ENCODE results near the gene TSR1.

The TSR1 gene

DNA sequence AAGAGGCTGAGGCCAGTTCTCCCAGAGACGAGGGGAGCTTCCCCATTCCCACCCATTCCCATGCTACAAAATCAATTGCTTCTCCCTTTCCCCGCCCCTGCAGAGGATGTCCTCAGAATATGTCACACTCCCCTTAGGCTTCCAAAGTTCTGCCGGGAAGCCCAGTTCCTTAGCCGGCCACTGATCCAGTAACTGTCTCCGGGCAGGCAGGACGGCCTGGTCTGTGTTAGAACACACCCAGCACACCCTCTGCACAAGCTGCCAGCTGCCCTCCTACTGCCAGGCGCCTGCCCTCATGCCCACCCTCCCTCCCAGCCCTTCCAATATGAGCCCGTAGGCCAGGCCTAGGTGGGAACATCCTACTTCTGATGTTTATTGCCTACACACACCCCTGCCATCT lies 32.1 kb upstream of the TSR1 start:
- no peak for DNase-seq

DNA sequence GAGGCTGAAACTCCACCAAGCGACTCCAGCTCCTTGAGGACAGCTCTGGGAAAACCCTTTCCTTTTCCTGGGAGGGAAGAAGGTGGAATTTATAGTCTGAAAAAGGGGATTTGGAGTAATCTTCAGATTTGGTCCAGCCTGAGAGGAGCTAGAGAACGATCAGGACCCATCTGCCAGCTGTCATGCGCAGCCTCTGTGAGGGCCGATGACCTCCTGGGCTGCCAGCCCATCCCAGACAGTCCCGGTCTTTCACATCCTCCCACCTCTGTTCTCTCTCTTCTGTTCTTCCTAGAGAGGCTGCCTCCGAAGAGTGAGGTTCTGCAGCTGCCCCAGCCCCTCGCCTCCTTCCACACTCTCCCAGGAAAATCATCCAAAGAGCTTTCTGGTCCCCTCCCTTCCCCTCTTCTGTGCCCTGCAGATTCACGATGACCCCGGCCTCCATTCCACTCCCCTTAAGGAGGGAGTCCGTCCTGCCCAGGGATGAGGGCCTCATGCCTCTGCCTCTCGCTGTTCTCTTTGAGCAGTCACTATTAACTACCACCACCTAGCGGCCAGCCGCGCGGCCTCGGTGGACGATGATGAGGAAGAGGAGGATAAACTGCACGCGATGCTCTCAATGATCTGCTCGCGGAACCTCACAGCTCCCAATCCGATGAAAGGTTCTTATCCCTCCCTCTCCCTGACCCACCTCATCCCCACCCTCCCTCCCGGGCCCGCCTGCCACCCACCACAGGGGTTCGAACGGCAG lies 30.7 kb upstream of the TSR1 start:
- no peak for DNase-seq

DNA sequence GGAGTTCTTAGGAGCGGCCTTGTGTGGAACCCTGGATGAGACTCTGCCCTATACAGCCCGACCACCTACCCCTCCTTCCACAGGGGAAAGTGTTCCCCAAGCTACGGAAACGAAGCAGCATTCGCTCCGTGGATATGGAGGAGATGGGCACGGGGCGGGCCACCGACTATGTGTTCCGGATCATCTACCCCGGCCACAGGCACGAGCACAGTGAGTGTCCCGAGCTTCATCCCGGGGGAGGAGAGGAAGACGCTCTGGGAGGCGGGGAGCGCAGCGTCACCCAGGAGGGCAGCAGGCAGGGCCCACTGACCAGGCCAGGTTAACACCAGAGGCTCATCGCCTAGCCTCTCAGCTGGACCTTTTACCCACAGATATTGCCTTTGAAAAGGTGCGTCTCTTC lies 28.9 kb upstream of the TSR1 start:
- DNase-seq, result no peak

DNA sequence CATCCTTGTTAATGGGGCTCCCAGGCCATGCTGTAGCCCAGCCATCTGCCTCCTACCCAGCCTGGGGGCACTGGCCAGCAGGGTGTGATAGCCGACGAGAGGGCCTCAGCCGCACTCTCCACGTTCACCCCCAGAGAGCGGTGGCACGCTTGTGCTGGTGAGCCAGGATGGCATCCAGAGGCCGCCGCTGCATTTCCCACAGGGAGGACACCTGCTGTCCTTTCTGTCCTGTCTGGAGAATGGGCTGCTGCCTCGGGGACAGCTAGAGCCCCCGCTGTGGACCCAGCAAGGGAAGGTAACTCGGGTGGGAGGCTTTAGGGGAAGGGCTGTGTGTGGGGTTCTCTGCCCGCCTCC lies 28.5 kb upstream of the TSR1 start:
- DNase-seq, result no peak

DNA sequence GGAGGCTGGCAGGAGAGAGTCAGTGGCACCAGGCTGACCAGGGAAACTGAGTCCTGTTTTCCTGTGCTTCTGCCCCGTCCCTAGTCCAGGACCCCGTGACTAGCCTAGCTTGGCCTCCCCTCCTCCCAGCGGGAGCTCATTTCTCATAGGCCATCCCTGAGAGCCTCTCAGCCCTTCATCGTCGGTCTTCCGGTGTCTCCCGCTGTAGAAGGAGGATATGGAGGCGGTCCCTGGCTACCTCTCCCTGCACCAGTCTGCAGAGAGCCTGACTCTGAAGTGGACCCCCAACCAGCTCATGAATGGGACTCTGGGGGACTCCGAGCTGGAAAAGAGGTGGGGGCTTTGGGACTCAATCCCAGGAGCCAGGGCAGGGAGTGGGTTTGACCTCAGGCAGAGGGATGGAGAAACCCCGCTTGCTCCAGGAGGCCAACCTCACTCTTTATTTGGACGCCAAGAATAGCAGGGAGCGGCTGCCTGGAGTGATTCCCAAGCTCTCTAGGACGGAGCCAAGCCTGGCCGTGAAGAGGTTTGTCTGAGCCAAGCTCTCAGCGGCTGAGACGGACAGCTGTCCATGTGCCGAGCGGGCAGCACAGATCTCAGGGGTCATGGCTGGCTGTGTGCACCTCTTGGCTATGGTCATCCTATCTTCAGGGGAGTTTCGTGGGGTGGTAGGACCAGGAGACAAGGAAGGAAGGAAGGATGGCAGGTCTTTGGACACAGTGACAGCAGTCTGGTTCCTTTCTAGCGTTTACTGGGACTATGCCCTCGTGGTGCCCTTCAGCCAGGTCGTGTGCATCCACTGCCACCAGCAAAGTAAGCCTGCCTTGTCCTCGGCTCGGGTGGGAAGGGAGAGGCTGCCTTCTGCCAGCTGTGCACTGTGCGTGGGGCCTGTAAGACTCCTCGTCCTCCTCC lies 27.9 kb upstream of the TSR1 start:
- DNase-seq, result no peak

DNA sequence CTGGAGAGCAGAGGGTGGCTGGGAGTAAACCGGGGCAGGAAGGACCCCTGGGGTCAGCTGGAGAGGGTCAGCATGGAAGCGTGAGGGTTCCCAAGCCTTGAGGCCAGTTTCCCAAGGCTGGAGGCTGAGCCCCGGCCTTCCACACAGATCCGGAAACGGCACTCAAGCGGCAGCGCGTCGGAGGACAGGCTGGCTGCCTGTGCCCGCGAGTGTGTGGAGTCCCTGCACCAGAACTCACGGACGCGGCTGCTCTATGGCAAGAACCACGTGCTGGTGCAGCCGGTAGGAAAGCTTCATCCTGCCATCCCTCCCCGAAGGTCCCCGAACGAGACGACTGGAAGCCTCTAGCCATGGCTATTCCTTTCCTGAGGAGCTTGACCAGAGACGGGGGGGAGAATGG lies 27.1 kb upstream of the TSR1 start:
- no peak for DNase-seq

DNA sequence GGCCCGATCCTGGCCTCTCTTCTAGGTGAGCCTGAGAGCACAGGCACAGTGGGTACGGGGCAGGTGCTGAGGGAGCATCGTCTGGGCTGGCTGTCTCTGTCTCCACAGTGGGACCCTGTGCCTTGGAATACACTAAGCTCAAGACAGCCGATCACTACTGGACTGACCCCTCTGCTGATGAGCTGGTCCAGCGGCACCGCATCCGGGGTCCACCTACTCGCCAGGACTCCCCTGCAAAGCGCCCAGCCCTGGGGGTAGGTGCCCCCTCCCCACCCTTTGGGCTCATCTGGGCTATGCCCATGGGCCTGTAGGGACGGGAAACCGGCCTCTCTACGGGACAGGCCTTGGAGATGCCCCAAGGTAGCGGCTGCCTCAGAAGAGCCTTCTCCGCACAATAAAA lies 26.6 kb upstream of the TSR1 start:
- no peak for DNase-seq

DNA sequence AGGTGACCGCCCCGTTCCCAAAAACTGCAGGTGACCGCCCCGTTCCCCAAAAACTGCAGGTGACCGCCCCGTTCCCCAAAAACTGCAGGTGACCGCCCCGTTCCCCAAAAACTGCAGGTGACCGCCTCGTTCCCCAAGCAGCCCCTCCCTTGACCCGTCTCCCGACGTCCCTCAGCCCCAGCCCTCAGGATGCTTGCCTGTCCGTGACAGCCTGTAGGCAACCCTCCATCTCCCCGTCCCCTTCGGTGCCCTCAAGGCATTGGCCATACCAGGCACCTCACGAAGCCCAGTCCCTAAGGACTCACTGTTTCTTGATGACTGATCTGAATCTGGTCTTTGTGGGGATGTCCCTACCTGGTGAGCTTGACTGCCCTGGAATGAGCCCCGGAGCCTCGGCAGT lies 26.2 kb upstream of the TSR1 start:
- no peak for DNase-seq

DNA sequence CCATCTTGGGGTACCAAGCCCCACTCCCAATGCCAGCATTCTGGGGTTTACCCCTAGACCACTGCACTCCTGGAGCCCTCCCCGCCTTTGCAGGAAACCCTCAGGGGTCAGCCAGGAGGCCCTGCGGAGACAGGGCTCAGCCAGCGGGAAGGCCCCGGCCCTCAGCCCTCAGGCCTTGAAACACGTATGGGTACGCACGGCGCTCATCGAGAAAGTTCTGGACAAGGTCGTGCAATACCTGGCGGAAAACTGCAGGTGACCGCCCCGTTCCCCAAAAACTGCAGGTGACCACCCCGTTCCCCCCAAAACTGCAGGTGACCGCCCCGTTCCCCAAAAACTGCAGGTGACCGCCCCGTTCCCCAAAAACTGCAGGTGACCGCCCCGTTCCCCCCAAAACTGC lies 25.8 kb upstream of the TSR1 start:
- no peak for DNase-seq

DNA sequence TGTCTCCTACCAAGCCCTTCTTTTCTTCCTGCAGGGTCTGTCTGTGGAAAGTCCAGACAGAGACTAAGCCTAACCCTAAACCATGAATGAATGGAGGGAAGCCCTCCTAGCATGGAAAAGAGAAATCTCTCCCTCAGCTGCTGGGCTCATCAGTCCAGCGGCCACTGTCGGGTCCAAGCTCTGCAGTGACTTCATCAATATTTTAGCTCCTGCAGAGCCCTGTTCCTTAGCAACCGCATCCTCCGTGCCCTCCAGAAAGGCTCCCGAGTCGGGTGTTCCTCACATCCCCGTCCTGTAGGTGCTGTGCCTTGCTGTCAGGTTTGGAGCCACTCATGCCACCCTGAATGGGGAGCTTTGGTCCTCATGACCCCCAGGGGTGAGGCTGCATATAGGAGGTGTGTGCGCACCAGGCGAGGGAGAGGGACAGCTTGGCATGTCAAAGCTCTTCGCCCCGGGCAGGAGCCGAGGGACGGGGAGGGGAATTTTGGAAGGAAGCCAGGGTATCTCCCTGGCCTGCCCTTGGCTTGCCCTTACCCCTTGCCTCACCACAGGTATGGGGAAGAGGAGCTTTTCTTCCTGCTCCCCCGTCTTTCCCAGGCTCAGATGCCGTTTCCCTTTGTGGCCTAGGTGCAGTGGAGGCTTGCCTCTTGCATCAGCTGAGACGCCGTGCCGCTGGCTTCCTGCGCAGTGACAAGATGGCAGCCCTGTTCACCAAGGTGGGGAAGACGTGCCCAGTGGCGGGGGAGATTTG lies 24.9 kb upstream of the TSR1 start:
- no peak for DNase-seq

DNA sequence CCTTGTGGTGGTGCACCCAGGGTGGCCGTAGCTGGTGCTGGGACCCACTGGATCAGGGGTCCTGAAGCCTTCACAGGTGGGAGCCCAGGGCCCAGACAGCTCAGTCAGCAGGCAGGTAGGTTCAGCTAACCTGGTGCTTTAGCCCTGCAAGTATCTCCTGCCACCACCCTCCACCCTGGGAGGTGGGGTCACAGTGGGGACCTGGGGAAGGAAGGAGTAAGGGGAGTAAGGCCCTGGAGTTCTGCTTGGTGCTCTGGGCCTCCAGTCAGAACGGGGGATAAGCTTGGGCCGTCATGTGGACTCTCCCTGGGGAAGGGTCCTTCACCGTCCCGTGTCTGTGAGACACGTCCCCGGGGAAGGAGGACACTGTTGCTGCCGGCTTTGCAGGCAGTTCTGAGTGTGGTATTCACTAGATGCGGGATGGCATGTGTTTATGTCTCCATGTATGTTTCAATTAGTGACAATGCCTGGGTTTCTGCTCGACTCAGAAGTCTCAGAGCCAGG lies 21.7 kb upstream of the TSR1 start:
- DNase-seq, result no peak

DNA sequence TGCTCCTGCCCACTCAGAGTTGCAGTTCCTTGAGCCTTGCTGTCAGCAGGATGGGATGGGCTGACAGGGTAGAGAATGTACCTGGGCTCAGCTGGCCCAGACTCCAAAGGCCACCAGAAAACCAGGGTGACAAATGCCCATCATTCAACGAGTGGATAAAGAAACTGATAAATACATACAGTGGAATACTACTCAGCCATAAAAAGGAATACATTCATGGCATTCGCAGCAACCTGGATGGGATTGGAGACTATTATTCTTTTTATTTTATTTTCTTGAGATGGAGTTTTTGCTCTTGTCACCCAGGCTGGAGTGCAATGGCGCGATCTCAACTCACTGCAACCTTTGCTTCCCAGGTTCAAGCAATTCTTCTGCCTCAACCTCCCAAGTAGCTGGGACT lies 21.0 kb upstream of the TSR1 start:
- no peak for DNase-seq

DNA sequence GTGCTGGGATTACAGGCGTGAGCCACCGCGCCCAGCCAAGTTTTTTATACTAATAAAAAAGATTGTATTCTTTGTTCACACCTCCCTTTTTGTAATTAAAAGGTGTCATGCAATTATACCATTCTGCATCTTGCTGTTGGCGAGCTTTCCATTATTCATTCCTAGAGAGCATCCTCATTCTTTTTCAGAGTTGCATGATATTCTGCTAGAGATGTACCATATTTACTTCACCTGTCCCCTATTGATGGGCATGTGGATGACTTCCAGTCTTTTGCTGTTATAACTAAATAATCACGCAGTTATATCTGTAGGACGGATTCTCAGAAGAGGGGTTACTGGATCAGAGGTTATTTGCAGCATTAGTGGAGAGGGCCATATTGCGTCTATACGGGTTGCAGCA lies 18.1 kb upstream of the TSR1 start:
- DNase-seq, result no peak

DNA sequence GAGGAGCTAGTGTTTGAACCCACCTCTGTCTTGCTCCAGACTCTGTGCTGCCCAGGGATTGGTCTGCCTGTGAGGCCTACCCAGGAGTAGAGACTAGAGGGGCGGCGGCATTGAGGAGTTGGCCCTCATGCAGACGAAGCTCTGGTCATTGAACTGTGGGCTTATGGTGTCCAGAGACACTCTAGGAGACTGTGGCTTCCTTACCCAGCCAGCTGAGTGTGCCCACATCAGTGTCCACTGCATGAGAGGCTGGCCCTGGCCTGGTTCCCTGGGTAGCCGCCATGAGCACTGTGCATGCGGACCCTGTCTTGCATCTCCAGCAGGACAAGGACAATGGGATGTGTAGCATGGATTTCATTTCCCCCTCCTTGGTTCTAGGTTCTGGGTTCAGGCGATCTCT lies 15.0 kb upstream of the TSR1 start:
- DNase-seq, result no peak

DNA sequence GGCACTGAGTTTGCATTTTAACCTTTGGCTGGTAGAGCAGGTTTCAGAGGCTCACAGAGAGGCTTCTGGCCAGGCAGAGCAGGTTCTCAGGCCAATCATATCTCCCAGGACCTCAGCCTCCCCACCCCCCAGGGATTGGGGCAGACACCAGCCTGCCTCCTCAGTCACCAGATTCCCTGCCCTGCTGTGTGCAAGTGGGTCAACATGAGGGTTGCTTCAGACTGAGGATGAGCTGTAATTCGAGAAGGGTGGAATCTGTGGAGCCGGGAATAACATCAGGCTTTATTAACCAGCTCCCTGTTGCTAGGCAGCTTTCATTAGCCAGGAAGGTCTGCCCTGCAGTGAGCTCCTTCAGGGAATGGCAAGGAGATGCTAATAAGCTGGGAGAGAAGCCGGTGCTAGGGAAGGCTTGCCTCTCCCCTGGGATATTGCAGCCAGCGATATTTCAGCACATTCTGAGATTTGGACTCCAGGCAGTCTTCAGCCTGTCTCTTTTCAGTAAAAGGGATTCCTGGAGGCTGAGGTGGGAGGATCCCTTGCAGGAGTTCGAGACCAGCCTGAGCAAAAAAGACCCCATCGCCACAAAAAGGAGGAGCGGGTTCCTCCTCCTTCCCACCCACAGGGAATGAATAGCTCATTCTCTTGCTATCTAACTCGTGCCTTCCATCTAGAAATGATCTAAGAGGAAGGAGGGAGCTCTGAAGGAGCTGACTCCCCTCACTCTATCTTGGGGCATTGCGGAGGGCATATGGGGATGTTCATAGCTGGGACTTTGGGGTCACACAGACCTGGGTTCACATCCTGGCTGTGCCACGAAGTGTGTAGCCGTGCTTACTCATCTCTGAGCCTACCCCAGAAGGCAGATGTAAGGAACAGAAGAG lies 11.8 kb upstream of the TSR1 start:
- no peak for DNase-seq

DNA sequence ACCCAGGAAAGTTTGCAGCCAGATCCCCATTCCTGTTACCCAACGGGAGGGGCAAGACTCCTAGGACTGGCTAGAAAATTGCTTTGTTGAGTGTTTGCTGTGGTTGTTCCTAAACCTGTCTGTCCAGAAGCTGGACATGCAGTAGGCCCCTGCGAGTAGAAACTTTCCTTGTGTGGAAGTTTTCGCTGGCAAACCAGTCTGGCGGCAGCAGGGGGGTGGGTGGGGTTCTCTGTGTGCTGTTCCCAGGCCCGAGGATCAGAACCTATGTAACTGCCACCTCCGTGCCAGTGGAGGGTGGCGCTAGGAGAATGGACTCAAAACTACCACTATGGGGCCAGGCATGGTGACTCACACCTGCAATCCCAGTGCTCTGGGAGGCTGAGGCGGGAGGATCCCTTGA lies 10.2 kb upstream of the TSR1 start:
- no peak for DNase-seq

DNA sequence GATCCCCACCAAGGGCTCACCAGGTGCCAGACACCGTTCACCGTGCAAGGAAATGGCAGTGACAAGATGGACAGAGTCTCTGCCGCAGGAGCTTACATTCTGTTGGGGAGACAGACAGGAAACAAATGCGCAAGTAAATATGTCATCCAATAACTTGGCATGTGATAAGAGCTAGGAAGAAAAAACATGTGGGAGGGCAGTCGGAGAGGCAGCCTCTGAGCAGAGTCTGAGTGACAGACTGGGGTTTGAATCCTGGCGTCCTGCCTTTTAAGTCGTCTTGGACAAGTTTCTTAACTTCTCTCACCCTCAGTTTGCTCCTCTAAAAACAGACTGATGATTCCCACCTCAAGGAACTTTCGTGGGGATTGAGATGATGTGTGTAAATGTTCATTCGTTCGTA lies 8.3 kb upstream of the TSR1 start:
- no peak for DNase-seq

DNA sequence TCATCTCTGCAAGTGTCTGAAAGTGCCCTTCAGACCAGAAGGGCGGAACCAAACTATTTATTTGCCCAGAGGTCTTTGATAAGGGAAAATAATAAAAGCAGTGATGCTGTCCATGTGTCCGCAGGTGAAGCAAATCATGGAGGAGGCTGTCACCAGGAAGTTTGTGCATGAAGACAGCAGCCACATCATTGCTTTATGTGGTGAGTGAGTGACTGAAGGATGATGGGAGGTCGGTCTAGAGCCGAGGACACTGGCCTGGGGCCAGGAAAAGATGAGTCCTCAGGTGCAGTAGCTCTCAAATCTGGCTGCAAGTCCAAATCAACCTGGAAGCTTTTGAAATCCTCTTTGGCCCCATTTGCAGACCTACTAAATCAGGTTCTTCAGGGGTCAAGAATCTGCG lies 7.2 kb upstream of the TSR1 start:
- no peak for DNase-seq

DNA sequence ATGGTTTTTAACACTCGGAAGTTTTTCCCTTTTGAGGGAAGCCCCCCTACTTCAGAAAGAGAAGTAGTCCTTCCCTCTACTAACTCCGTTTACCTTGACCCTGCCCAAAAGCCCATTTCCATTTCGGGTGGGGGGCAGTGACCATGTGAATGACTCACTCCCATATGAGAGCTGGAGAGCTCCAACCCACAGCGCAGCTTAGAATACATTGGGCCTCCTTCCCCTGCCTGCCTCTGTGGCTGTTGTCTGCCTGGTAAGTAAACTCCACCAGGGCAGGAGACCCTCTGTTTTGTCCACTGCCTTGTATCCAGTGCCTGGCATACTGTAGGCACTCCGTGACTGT lies 2.0 kb upstream of the TSR1 start:
- no peak for DNase-seq

DNA sequence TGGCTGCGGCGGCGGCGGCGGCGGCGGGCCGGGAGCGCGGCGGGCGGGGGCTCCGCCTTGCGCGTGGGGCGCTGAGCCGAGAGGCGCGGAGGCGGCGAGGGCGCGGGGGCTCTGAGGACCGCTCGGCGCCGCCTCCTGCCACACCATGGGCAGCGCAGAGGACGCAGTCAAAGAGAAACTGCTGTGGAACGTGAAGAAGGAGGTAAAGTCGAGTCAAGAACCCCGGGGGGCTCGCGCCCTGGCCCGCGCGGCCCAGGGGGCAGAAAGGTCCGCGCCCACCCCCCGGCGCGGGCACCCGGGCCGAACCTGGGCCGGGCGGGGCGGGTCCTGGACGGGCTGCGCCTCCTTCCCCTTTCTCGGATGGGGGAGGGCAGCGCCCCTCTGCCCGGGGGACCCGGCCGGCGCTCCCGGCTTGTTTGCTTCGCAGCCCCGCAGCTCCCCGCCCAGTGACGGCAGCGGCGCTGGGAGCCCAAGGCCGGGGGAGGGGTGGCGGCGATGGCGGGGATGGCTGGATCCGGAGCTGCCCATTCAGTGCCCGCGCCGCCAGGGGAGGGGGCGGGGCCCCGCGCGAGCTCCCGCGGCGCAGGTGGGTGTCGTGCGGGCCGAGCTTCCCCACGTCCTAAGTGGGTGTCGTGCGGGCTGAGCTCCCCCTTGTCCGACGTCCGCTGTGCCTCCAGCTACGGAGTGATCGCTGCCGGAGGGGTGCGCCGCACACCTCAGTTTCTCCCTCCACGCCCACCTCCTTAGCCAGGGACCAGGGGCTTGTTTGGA lies 1.5 kb upstream of the TSR1 start:
- no peak for DNase-seq

DNA sequence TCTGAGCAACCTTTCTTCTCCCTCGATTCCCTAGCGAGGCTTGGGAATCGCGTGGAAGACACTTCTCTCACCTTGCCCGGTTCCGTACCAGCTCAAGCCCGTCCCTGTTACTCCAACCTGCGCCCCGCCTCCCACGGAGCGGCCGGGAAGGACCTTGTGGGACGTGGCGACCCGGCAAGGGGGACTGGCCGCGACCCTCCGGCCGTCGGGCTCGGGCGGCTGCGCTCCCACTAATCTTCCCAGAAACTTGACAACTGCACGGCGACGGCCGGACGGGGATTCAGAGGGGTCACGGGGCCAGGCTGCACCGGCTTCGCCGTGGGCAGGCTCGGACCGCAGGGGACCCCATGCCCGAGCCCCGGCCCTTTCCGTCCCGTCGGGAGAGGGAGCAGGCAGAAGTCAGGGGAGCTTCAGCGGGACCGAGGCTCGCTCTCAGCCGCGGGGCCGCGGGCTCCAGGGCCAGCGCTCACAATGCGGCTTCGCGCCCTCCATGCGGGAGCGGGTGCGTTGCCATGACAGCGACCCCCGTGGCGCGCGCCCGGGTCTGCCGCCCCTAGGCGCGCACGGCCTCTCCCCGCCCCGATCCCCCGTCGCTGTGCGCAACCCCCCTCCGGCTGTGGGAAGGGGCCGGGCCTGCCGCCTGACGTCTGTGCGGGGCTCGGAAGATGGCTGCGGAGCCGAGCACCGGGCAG lies 741 bp upstream of the TSR1 start, which contains the start of gene SGSM2:
TSS of gene SGSM2 (plus strand) at position 650 of the 692 bp plus-strand sequence. CDS start 188 bp downstream, outside the sequence.
- no peak for DNase-seq

All from MV-4-11 (cell line).